Panc1 (cell line): ENCODE results near the gene NDP. TPM values are rescaled to one million over a fixed set of nuclear protein-coding genes. Genes with fewer than 3 reads are reported as not detected.

Experiments used
- ATAC-seq: fragments of 200-7000 bp; cut with Tn5 transposase; 2 replicates; pipeline ENCODE4 v1.9.1; 2020; ENCODE audit warnings: mild to moderate bottlenecking, moderate library complexity
- BruUV-seq: library from RNA; stranded (reverse); fragments of 400-500 nt; replicated peaks from 2 replicates; lab custom pipeline; 2021; lab: Mats Ljungman, UMichigan
- CTCF ChIA-PET: fragments of 300-600 bp; sonication (Branson Sonifier 250); formaldehyde crosslinking; loops from one replicate; lab custom pipeline; 2022; ENCODE audit warnings: antibody characterized with exemption; lab: Charles Lee
- POLR2A ChIA-PET: fragments of 300-600 bp; sonication (Branson Sonifier 250); formaldehyde crosslinking; loops from one replicate; lab custom pipeline; 2022; ENCODE audit warnings: antibody characterized with exemption; lab: Charles Lee
- DNase-seq: peaks from one replicate; pipeline ENCODE4 v3.0.0-alpha.2; 2010; ENCODE audit warnings: low read depth, low spot score
- H3K27ac ChIP-seq: 2 replicates; pipeline ENCODE4 v1.5.1; 2011; ENCODE audit warnings: mild to moderate bottlenecking, low read length, inconsistent platforms
- H3K27me3 ChIP-seq: fragments of 200-500 bp; sonication (Bioruptor generic); 2 replicates; pipeline ENCODE4 v1.6.0; 2014; ENCODE audit warnings: low read length, inconsistent platforms; ENCODE audit not compliant: control insufficient read depth, insufficient read depth
- H3K36me3 ChIP-seq: fragments of 200-500 bp; sonication (Bioruptor generic); 2 replicates; pipeline ENCODE4 v1.5.1; 2014; ENCODE audit warnings: inconsistent platforms, mild to moderate bottlenecking, low read length, moderate library complexity; ENCODE audit not compliant: control insufficient read depth, insufficient read depth
- H3K4me1 ChIP-seq: 2 replicates; pipeline ENCODE4 v1.5.1; 2011; ENCODE audit warnings: inconsistent platforms, mild to moderate bottlenecking, low read length, moderate library complexity; ENCODE audit not compliant: control insufficient read depth, insufficient read depth
- H3K4me3 ChIP-seq, 2 experiments: 2 replicates each; pipeline ENCODE4 v1.5.1; 2011 to 2012; ENCODE audit warnings: low read depth in 2 of 2, low read length in 2 of 2, mild to moderate bottlenecking in 2 of 2, inconsistent platforms in 1 of 2, moderate library complexity in 1 of 2
- H3K9me3 ChIP-seq: fragments of 200-500 bp; sonication (Bioruptor generic); 2 replicates; pipeline ENCODE4 v1.5.1; 2014; ENCODE audit warnings: low read depth, mild to moderate bottlenecking, inconsistent platforms, low read length, moderate library complexity; ENCODE audit not compliant: control insufficient read depth, insufficient read depth
- CTCF ChIP-seq: fragments of 450-650 bp; IDR thresholded peaks from 2 replicates; pipeline ENCODE4 v1.5.1; 2017; ENCODE audit warnings: mild to moderate bottlenecking
- POLR2AphosphoS5 ChIP-seq: IDR thresholded peaks from 2 replicates; pipeline ENCODE4 v1.6.1; 2012; ENCODE audit warnings: mild to moderate bottlenecking, low read depth, low read length, moderate library complexity
- REST ChIP-seq, 2 experiments: IDR thresholded peaks; 2 replicates each; pipeline ENCODE4 v1.6.1; 2011 to 2012; ENCODE audit warnings: low read depth in 2 of 2, control low read depth in 1 of 2, low read length in 1 of 2, mild to moderate bottlenecking in 1 of 2, moderate library complexity in 1 of 2; ENCODE audit not compliant: insufficient read depth in 1 of 2
- SIN3A ChIP-seq: IDR thresholded peaks from 2 replicates; pipeline ENCODE4 v1.6.1; 2012; ENCODE audit warnings: low read depth, mild to moderate bottlenecking, low read length, moderate library complexity, borderline replicate concordance; ENCODE audit not compliant: insufficient read depth
- TCF7L2 ChIP-seq: IDR thresholded peaks from 2 replicates; pipeline ENCODE4 v1.6.1; 2011; ENCODE audit warnings: mild to moderate bottlenecking, low read depth, low read length, inconsistent platforms
- in situ Hi-C: cut with HindIII; loops from 2 replicates; pipeline ENCODE4 v1.10.0; 2016; ENCODE audit warnings: low sequenced_read_pairs, low pct_unique_long_range_greater_than_20kb
- intact Hi-C: fragments of 100-400 bp; cut with micrococcal nuclease; formaldehyde crosslinking; loops from one replicate; pipeline ENCODE4 v1.10.0; 2022; ENCODE audit not compliant: unreplicated experiment
- total RNA-seq: library from RNA; stranded (reverse); gene quantifications from one replicate; pipeline ENCODE4 v1.2.1, GENCODE V29; 2021; ENCODE audit not compliant: unreplicated experiment

The NDP gene
- total RNA-seq, 1 experiment from 2014 or later = not detected

- Histone ChIP-seq H3K4me1 (no peaks in the 10 kb centered on the region; the same call in 1 of the 2 replicates), H3K27ac (no peak overlapping the region), H3K9me3 (no peaks in the 10 kb centered on the region), H3K36me3 (no peaks in the 10 kb centered on the region), H3K4me3 (no peak overlapping the region), H3K27me3 (no peaks in the 10 kb centered on the region; the same call in 1 of the 2 replicates)
- intact Hi-C loops (no loop called here), in situ Hi-C loops (no loop called here)
- no peak for DNase-seq
- ChIA-PET POLR2A (no interaction called here), CTCF (no interaction called here)
- TF ChIP-seq REST (IDR thresholded peaks at IDR 0.05; ENCODE audit: insufficient read depth in 1 of 2, low read depth in 2 of 2, low read length in 1 of 2) (no peak), TCF7L2 (no peak), SIN3A (no peak)
- BruUV-seq = no TSS peak
- no peak for ATAC-seq
Observed at GRCh38 chrX:43970528-43970927, 2.7 kb downstream of the NDP start.

- H3K9me3 ChIP-seq = no peaks in the 10 kb centered on the region
- CTCF ChIA-PET = no interaction called here
- TF ChIP-seq POLR2AphosphoS5 = no peak
- no peak for TF ChIP-seq SIN3A
- TF ChIP-seq TCF7L2 = no peak
- no peak for TF ChIP-seq REST (IDR thresholded peaks at IDR 0.05; ENCODE audit: insufficient read depth in 1 of 2, low read depth in 2 of 2, low read length in 1 of 2)
- TF ChIP-seq CTCF = no peak
- no peaks in the 10 kb centered on the region; the same call in 1 of the 2 replicates for H3K27me3 ChIP-seq
- H3K27ac ChIP-seq = no peak overlapping the region
- H3K4me1 ChIP-seq = no peaks in the 10 kb centered on the region; the same call in 1 of the 2 replicates
- intact Hi-C loops (no loop called here), in situ Hi-C loops (no loop called here)
- ATAC-seq (no peak), DNase-seq (no peak)
- H3K4me3 ChIP-seq = no peak overlapping the region
- no TSS peak for BruUV-seq
- POLR2A ChIA-PET = no interaction called here
- H3K36me3 ChIP-seq = no peaks in the 10 kb centered on the region
Observed at GRCh38 chrX:43969504-43970501, 3.4 kb downstream of the NDP start.
